Left kidney (tissue), 2 donors: ENCODE results near the gene SLC12A7. TPM values are rescaled to one million over a fixed set of nuclear protein-coding genes. Genes with fewer than 3 reads are reported as not detected.

ENCODE experiments used
- DNase-seq: peaks from one replicate; pipeline ENCODE4 v3.0.0-alpha.2; 2013
- polyA plus RNA-seq: library from polyadenylated mRNA; unstranded; fragments of 120-200 nt; gene quantifications from one replicate; pipeline ENCODE4 v1.2.1, GENCODE V29; 2013; ENCODE audit not compliant: insufficient read length

SLC12A7 gene
- polyA plus RNA-seq, 1 donor: 38.3 TPM

GRCh38 chr5:1111241-1111726 is 579 bp downstream of the SLC12A7 start:
- DNase-seq: no peak

DNA sequence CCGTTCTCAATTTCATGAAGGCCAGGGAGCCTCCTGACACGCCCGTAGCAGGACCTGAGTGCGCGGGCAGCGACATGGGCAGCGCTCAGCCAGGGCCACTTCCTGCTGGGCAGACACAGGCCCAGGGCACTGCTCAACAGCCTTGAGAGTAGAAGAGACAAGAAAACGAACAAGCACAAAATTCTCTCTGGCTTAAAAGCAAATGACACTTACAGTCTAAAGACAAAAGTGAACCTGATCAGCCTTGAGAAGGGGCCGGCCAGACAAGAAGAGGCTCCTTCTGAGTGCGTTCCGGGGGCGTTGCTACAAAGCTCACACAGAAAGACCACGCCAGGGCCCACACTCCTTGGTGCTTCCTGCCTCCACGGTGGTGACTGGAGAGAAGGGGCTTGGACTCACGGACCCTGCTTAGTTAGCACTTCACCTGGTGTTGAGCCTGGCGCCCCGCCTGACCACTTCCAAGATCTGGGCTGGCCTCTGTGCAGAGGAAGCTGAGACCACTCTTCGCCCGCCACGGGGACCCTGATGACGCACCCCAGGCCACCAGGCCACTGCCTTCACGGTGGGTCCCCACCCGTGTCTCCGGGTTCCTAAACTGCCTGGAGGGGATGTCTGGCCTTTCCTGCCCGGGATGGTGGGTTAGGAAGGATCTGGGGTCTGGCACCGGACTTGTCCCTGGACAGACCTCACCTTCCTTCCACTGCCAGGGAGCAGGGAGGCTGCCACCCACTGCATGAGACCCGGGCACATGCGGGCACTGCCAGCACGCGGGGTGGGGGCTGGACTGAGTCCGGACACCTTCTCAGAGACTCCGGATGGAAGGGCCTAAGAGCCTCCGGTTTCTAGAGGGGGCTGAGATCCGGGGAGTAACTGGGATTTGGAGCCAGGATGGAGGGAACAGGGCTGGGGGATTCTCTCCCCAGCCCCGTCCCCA is 1.3 kb downstream of the SLC12A7 start:
- no peak for DNase-seq

DNA sequence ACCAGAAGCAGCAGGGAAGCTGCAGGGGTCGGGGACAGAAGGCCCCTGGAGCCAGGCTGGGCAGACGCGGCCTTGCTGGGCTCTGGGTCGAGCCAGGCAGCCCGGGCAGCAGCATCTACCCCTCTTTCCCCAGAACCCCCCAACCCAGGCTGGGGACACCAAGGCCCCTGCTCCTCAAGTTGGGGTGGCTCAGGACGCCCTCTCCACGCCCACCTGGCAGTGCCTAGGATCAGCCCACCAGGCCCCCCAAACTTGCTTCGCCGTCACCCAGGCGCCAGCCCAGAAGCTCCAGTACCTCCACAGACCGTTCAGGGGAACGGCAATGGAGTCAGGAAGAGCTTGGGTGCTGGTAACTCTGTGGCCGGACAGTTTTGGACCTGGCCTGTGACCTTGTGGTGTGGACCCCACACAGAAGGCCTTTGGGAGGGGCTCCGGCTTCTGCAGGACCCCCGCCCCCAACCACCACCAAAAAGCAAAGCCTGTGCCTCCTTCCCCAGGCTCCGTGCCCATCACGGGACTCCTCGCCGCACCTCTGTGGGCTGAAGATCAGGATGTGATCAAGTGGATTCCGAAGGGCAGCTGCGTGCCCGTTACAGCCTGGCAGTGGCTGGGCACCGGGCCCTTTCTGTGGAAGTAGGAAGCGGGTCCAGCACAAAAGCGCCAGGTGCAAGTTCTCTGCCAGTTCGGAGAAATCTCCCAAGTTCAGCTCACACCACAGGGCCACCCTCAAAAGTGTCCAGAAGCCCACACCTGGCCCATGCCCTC is 2.1 kb downstream of the SLC12A7 start:
- no peak for DNase-seq

- no peak for DNase-seq
Observed at GRCh38 chr5:1108865-1109174, 3.0 kb downstream of the SLC12A7 start.

DNA sequence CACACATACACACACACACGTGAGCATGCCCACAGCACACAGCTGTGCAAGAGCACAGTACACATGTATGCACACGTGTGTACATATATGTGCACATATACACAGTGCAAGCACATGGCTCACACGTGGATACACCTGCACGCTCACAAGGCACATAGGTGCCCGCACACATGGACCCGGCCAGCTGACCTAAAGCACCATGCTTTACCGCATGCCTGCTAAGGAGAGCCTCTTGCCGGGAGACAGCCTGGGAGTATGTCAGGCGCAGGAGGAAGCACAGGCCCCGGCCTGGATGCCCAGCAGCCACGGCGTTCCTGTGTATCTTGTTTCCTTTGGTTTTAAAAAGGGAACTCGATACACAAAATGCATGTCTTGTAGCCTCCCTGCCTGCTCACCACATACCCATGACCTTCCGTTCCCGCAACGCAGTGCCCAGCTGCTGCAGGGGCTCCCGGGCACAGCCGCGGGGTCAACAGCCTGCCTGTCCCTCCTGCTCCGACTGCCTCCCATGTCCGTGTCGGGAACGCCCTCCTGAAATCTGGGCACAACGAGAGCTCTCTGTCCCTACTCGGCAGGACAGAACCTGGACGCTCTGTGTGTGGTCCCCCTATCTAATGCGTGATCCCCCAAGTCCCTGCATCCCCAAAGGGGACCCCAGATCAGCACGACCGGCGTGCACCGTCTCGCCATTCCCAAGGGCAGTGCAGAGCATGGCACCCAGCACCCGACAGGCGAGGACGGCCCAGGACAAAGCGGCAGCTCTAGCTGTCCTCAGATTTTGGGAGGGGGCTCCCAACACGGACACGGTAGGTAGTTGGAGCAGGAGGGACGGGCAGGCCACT is 3.6 kb downstream of the SLC12A7 start:
- DNase-seq: no peak

GRCh38 chr5:1107167-1108022 is 4.5 kb downstream of the SLC12A7 start:
- no peak for DNase-seq

DNA sequence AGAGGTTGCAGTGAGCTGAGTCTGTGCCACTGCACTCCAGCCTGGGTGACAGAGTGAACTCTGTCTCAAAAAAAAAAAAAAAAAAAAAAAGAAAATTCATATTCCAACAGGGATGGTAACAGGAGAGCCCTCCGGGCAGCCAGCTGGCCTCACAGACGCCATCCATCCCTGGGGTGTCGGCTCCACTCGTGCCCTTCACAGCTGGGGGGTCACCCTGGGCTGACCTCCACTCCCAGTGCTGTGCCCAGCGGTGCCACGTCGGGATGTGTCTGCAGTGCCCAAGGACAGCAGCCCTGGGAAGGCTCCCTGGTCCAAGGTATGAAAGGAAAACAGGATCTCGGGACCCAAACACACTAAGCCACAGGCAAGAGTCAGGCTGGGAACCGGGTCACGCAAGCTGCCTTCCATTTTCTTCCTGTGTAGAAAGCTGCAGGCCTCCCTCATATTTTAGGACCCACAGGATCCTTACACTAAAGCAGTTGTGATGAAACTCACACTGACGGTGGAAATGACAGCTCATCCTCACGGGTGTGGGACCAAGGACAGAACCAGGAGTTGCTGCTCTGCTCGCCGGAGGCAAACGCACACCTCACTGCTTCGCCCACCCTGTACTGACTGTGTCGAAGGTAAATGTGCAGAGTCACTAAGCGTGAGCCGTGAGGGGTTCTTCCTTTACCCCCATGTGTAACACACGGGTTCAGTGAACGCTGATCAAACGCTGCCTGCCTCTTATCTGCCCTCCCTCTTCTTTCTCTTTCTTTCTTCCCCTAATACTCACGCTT is 5.3 kb downstream of the SLC12A7 start:
- DNase-seq: no peak

- no peak for DNase-seq
Observed at GRCh38 chr5:1105350-1106265, 6.3 kb downstream of the SLC12A7 start.

GRCh38 chr5:1104327-1105006 is 7.4 kb downstream of the SLC12A7 start:
- no peak for DNase-seq

- no peak for DNase-seq
Observed at GRCh38 chr5:1103505-1104326, 8.1 kb downstream of the SLC12A7 start.

- no peak for DNase-seq
Observed at GRCh38 chr5:1103093-1103492, 8.8 kb downstream of the SLC12A7 start.

- DNase-seq: no peak
Observed at GRCh38 chr5:1101961-1102713, 9.7 kb downstream of the SLC12A7 start.

DNA sequence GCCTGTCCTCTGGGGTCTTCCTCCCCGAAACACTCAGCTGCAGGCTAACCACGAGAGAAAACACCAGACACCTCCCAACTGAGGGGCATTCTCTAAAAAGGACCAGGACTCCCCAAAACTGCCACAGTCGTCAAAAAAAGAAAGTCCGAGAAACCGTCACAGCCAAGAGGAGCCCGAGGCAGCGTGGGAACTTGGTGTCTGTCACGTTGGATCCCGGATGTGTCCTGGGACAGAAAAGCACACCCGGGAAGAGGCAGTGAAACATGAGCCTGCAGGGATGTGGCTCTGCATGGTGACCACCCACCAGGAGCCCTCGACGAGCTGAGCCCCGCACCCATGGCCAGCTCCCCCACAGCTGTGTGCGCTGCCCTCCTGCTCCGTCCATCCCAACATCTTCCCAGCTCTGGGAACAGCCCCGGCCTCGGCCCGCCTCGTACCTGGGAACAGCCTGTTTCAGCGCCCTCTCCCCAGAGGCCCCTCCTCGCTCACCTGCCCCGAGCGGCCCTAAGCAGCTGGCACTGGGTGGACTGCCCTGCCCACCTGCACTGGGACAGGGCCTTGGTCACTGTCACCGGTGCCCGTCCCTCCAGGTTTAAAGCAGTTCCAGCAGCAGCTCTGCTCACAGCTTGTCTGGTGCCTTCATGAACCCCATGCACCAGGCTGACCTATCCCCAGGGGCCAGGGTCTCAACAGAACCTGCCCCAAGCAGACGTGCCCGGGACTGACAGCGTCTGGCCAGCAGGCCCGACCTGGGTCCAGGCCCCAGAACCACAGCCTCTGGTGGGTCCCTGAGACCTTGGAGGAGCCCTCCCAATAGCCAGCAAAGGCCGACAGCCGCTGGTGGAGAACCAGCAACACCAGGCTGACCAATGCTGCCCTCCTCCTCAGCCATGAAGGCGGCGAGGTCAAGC is 10.9 kb downstream of the SLC12A7 start:
- DNase-seq: no peak

- DNase-seq: no peak
Observed at GRCh38 chr5:1099926-1100663, 11.8 kb downstream of the SLC12A7 start.

DNA sequence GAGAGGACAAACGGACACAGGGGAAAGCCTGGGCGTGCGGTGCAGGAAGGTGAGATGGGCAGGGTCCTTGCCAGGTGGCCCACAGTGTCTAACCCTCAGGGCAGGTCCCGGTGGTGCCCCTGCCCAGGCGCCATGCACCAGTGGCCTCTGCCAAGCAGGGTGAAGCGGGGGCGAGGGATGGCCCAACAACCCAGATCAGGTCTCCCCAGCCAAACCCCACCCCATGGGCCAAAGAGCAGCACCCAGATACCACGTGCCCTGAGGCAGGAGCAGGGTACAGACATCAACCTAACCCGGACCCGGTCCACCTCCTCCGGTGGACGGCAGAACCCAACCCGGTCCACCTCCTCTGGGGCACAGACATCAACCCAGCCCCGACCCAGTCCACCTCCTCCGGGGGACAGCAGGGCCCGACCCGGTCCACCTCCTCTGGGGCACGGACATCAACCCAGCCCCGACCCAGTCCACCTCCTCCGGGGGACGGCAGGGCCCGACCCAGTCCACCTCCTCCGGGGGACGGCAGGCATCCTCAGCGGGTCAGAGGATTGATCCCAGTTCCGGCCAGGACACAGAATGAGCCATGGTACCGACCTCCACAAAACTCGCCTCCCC is 12.8 kb downstream of the SLC12A7 start:
- DNase-seq: no peak
